Activated B cell treated with CpG ODN at 0.5 μM for 24 hours (primary cell): Measurements from ENCODE around the gene FXR2. TPM values are rescaled to one million over a fixed set of nuclear protein-coding genes. Genes with fewer than 3 reads are reported as not detected.

Source experiments
- ATAC-seq: fragments of 200-7000 bp; cut with Tn5 transposase; one replicate; pipeline ENCODE4 v1.10.0; 2021; ENCODE audit warnings: low read depth, mild to moderate bottlenecking, moderate library complexity
- CTCF ChIA-PET: fragments of 350-600 bp; sonication (Branson Sonifier 250); formaldehyde crosslinking; loops from one replicate; lab custom pipeline; 2021; ENCODE audit warnings: antibody characterized with exemption; lab: Charles Lee
- POLR2A ChIA-PET: fragments of 350-600 bp; sonication (Branson Sonifier 250); formaldehyde crosslinking; loops from one replicate; lab custom pipeline; 2021; ENCODE audit warnings: antibody characterized with exemption; lab: Charles Lee
- DNase-seq: peaks from one replicate; pipeline ENCODE4 v3.0.0; 2022
- H3K27ac Mint-ChIP-seq: one replicate; pipeline ENCODE4 v1.8.0; 2020; ENCODE audit warnings: mixed read lengths
- H3K27me3 Mint-ChIP-seq: one replicate; pipeline ENCODE4 v1.8.0; 2021; ENCODE audit warnings: mixed read lengths
- H3K36me3 Mint-ChIP-seq: one replicate; pipeline ENCODE4 v1.8.0; 2021; ENCODE audit warnings: low read depth, mixed read lengths
- H3K4me1 Mint-ChIP-seq: one replicate; pipeline ENCODE4 v1.8.0; 2021; ENCODE audit warnings: mixed read lengths
- H3K4me3 Mint-ChIP-seq: one replicate; pipeline ENCODE4 v1.8.0; 2020; ENCODE audit warnings: mild to moderate bottlenecking, mixed read lengths
- H3K9me3 Mint-ChIP-seq: one replicate; pipeline ENCODE4 v1.8.0; 2020; ENCODE audit warnings: mixed read lengths
- CTCF ChIP-seq: fragments of 200-600 bp; IDR thresholded peaks from one replicate; pipeline ENCODE4 v1.8.0; 2022; ENCODE audit warnings: antibody characterized with exemption, mild to moderate bottlenecking
- intact Hi-C: fragments of 100-400 bp; cut with micrococcal nuclease; formaldehyde crosslinking; loops from one replicate; pipeline ENCODE4 v1.15.1; 2024
- total RNA-seq: library from RNA; stranded (reverse); gene quantifications from 2 replicates; pipeline ENCODE4 v1.2.3, GENCODE V29; 2022

The FXR2 gene
- total RNA-seq, 1 donor from 2014 or later: 32.4 TPM

- Mint-ChIP-seq H3K4me1 (peaks cover 63% of the 10 kb centered on the region), H3K9me3 (no peaks in the 10 kb centered on the region), H3K4me3 (peak overlapping the region; percentile 92), H3K27me3 (no peaks in the 10 kb centered on the region), H3K36me3 (peaks cover 37% of the 10 kb centered on the region), H3K27ac (peak overlapping the region; percentile 96)
- intact Hi-C loops: loop anchor here (1.0 kb wide), 13 partner anchors 8 to 280 kb away; partner anchors contain the start of genes FXR2, KCTD11, MPDU1 and POLR2A
- ATAC-seq (peak; percentile 33), DNase-seq (peak; percentile 61)
- peak; percentile 12 for TF ChIP-seq CTCF
- POLR2A ChIA-PET: interaction anchor here (0.5 to 7.9 kb wide), 24 partner anchors 8 to 256 kb away, joined by 3 to 98 read pairs (median 9); partner anchors contain the start of genes CD68, MPDU1, PLSCR3 and POLR2A
- CTCF ChIA-PET: interaction anchor here (0.6 to 6.1 kb wide), 31 partner anchors 8 to 515 kb away, joined by 3 to 364 read pairs (median 7); partner anchors contain the start of genes ACAP1, FXR2, MPDU1 and PLSCR3
Measured at GRCh38 chr17:7560172-7561027, 54.3 kb downstream of the FXR2 start.

GRCh38 chr17:7559320-7560171, 55.2 kb downstream of the FXR2 start:
- peaks cover 67% of the 10 kb centered on the region for H3K4me1 Mint-ChIP-seq
- TF ChIP-seq CTCF: no peak
- DNase-seq (no peak), ATAC-seq (no peak)
- H3K27ac Mint-ChIP-seq: peak overlapping the region; percentile 96
- H3K36me3 Mint-ChIP-seq: peaks cover 28% of the 10 kb centered on the region
- H3K4me3 Mint-ChIP-seq: peak overlapping the region; percentile 92
- no peaks in the 10 kb centered on the region for H3K9me3 Mint-ChIP-seq
- no peaks in the 10 kb centered on the region for H3K27me3 Mint-ChIP-seq
- POLR2A ChIA-PET: interaction anchor here (0.6 to 7.9 kb wide), 26 partner anchors 7 to 688 kb away, joined by 3 to 98 read pairs (median 16); partner anchors contain the start of genes CD68, CTC1, MPDU1 and PLSCR3
- CTCF ChIA-PET: interaction anchor here (1.0 to 6.1 kb wide), 21 partner anchors 7 to 514 kb away, joined by 3 to 364 read pairs (median 8); partner anchors contain the start of genes MPDU1, PLSCR3, SOX15 and TMEM102
- intact Hi-C loops: no loop called here

- Mint-ChIP-seq H3K4me3 (peak within 1 kb of the TSS; percentile 84), H3K27ac (peak within 1 kb of the TSS; percentile 96), H3K9me3 (no peaks in the 10 kb centered on the region), H3K27me3 (no peaks in the 10 kb centered on the region), H3K36me3 (peaks cover 22% of the 10 kb centered on the region), H3K4me1 (peaks cover 67% of the 10 kb centered on the region)
- no peak for ATAC-seq
- intact Hi-C loops: no loop called here
- TF ChIP-seq CTCF: no peak
- CTCF ChIA-PET: interaction anchor here (1.0 to 6.1 kb wide), 4 partner anchors 40 to 203 kb away, joined by 3 to 364 read pairs (median 4); partner anchors contain the start of gene TMEM95
- POLR2A ChIA-PET: interaction anchor here (0.6 to 7.9 kb wide), 14 partner anchors 8 to 689 kb away, joined by 3 to 98 read pairs (median 10); partner anchors contain the start of genes CD68, CTC1, MPDU1 and POLR2A
- DNase-seq: no peak
Measured at GRCh38 chr17:7558544-7559319, 56.0 kb downstream of the FXR2 start, which contains the start of gene TNFSF13. Gene TNFSF13 (plus strand): TSS chr17:7558750. CDS start chr17:7559040, 290 bp downstream.

GRCh38 chr17:7557775-7558543, 56.7 kb downstream of the FXR2 start:
- Mint-ChIP-seq H3K9me3 (no peaks in the 10 kb centered on the region), H3K27ac (peak overlapping the region; percentile 96), H3K4me3 (peak overlapping the region; percentile 84), H3K36me3 (peaks cover 21% of the 10 kb centered on the region), H3K4me1 (peaks cover 74% of the 10 kb centered on the region), H3K27me3 (no peaks in the 10 kb centered on the region)
- peak; percentile 60 for DNase-seq
- CTCF ChIA-PET: interaction anchor here (1.0 to 6.1 kb wide), 5 partner anchors 31 to 202 kb away, joined by 3 to 364 read pairs (median 4); partner anchors contain the start of gene TMEM95
- intact Hi-C loops: no loop called here
- ATAC-seq: peak; percentile 32
- no peak for TF ChIP-seq CTCF
- POLR2A ChIA-PET: interaction anchor here (0.6 to 7.9 kb wide), 15 partner anchors 9 to 320 kb away, joined by 3 to 98 read pairs (median 8); partner anchors contain the start of genes CD68, MPDU1, POLR2A and TMEM102
